ENCODE results near the gene ASXL1.
"Not testable (repeated sequence)": the region's sequence is repeated elsewhere in the genome, so short reads cannot be mapped to it uniquely, and the experiment has no call there.

The ASXL1 gene

DNA sequence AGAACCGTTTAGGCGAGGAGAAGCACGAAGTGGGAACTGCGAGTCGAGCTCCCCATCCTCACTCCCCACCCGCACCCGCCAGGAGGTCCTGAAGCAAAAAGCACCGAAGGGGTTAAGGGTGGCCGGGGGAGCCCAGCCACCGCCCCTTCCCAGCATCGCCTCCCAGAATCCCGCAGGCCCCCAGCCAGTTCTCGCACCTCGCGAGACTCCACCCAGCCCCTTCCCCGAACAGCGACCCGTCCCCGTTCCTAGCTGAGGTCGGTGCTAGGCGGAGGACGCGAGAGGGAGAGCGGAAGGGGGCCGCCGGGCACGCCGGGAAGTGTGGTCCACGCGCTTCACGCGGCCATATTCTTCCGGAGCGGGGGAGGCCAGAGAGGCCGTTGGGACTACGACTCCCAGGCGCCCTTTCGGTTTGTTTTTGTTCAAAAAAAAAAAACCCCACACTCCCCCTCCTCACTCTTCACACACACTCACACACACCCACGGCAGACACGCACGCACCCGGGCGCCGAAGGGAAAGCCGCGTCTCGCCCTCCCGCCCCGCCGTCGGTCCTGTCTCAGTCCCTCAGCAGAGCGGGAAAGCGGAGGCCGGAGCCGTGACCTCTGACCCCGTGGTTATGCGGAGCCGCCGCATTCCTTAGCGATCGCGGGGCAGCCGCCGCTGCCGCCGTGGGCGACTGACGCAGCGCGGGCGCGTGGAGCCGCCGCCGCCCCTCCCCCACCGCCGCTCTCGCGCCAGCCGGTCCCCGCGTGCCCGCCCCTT is at the start of gene ASXL1:
TSS of gene ASXL1 (plus strand) at position 463 of the 763 bp plus-strand sequence. CDS start 445 bp downstream, outside the sequence.
- peak; percentile 93 for DNase-seq

DNA sequence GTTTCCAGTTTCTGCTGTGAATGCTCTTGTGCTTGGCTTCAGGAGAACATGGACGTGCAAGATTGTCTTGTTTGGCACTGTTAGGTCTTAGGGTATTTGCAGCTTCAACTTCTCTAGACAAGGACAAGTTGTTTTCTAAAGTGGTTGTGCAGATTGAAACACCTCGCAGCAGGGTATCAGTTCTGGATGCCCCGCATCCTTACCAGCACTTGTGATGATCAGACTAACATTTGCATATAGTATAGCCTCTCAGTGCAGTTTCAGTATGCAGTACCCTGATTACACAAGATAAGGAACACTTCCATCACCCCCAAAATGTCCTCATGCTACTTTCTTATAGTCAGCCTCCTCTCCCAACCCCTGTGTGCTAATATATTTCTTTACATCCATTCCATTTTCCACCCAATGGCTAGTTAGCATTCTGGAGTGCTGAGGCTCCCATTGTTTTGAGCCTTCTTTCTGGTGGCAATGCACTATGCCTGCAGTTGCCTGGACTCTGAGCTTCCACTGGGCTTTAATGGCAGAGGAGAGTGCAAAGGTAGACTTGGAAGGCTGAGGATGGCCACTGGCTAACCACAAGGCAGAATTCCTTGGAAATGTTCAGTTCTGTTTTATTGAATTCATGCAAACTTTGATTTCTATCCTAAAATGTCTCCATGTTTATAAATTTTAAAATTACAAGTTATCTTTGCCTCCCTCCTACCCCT is 45.3 kb upstream of the ASXL1 start:
- DNase-seq: no peak

DNA sequence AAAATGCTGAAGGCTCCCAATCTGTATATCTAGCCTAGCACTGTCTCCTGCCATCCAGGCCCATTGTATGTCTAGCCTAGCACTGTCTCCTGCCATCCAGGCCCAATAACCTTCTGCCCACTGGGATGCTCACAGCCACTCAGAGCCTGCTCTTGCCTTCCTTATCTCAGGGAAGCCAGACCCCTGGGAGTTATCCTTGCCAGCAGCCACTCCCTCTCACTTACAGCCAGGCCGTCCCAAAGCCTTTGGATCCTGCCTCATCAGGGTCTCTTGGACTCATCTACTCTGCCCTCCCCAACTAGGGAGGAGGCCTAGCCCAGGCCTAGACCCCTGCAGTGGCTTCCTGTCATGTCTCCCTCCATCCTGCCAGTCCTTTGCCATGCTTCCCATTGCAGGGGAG is 43.4 kb upstream of the ASXL1 start:
- no peak for DNase-seq

- DNase-seq: no peak
Observed at GRCh38 chr20:32315399-32315798, 42.7 kb upstream of the ASXL1 start.

DNA sequence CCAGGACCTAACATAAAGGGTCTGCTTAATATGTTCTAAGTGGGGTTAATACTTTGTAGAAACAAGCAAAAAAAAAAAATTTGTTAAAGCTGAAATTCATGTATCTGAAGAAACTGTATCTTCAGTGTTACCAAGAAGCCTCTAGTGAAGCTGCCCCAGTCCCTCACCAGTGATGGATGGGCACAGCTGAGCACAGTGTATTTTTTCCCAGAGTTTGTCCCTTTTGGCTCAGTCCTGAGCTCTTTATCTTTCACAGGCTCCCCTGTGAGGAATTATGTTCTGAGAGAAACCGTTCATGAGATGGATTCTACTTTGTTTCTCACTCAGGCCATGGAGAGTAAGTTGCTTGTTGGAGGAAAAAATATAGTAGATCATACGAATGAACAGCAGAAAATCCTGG is 42.2 kb upstream of the ASXL1 start:
- DNase-seq: no peak

DNA sequence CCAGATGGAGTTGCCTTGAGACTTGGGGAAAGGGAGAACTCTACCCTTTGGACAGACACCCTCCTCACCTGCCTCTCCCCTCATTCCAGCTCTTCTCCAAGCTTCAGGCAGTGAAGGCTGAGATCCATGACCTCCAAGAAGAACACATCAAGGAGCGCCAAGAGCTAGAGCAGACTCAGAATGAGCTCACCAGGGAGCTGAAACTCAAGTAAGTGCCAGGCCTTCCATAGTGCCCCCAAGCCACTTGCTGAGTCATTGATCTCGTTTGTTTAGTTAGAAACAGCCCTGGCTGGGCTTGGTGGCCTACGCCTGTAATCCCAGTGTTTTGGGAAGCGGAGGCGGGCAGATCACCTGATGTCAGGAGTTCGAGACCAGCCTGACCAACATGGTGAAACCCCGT is 41.5 kb upstream of the ASXL1 start:
- no peak for DNase-seq

DNA sequence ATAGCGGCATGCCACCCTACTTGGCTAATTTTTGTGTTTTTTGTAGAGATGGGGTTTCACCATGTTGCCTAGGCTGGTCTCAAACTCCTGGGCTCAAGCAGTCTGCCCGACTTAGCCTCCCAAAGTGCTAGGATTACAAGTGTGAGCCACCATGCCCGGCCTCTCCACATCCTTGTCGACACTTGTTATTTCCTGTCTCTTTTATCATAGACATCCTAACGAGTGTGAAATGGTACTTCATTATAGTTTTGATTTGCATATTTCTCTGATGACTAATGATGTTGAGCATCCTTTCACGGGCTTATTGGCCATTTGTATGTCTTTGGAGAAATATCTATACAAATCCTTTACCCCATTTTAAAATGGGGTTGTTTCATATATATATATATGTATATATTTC is 39.0 kb upstream of the ASXL1 start:
- no peak for DNase-seq

- DNase-seq: no peak
Observed at GRCh38 chr20:32320305-32320704, 37.8 kb upstream of the ASXL1 start.

DNA sequence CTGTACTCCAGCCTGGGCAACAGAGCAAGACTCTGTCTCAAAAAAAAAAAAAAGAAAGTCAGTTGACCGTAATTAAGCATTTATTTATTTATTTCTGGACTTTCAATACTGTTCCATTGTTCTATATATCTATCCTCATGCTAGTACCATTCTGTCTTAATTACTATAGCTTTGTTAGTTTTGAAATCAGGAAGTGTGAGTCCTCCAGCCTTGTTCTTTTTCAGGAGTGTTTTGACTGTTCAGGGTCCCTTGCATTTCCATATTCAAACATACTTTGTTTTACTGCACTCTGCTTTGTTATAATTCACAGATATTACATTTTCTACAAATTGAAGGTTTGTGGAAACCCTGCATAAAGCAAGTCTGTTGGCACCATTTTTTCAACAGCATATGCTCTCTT is 36.7 kb upstream of the ASXL1 start:
- DNase-seq: no peak

- DNase-seq: not testable (repeated sequence)
Observed at GRCh38 chr20:32322260-32322659, 35.9 kb upstream of the ASXL1 start.

- DNase-seq: not testable (repeated sequence)
Observed at GRCh38 chr20:32323761-32324160, 34.4 kb upstream of the ASXL1 start.

GRCh38 chr20:32325706-32326503 is 32.2 kb upstream of the ASXL1 start:
- DNase-seq: no peak

GRCh38 chr20:32326504-32326845 is 31.7 kb upstream of the ASXL1 start:
- no peak for DNase-seq

DNA sequence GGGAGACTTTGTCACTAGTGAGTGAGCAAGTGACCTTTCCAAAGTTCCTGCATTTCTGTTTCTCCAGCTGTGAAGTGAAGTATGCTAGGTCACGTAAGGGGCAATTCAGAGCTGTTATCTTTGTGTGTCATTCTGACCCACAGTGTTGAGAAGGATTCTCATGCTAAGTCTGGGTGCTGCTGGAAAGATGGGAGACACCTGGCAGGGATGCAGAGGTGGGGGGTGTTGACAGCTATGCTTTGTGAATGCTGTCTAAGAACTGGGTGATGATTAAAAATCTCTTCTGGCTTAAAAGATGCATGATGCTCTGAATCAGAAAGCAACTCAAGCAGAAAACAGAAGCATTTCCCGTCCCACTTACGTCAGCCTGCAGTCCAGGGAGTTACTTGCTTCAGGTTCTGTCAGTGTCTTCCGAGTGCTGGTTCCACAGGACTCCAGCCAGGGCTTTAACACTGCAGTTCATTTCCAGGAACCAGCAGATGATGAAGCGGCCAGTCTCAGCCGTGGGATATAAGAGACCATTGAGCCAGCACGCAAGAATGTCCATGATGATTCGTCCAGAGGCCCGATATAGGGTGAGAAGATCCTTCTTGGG is 30.9 kb upstream of the ASXL1 start:
- DNase-seq: no peak

- no peak for DNase-seq
Observed at GRCh38 chr20:32329817-32330554, 28.1 kb upstream of the ASXL1 start.

- no peak for DNase-seq
Observed at GRCh38 chr20:32330555-32330897, 27.6 kb upstream of the ASXL1 start.

DNA sequence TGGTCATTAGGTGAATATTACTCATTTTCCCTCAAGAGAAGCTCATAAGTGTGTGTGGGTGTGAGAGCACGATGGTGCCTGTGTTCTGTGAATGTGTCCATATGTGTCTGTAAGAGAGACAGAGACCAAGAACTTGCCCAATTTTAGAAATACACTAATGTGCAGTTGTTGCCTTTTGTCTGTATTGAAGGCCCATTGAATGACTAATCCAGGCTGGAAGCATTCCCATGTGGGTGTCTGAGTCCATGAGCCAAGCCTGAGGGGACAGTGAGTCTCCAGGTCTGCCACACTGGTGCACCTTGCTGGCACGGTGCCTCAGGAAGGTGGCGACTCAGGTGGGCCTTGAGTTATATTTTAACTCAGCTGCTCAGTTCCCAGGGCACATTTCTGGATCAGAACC is 25.5 kb upstream of the ASXL1 start:
- DNase-seq: no peak

GRCh38 chr20:32333181-32333987 is 24.7 kb upstream of the ASXL1 start:
- DNase-seq: no peak

GRCh38 chr20:32333988-32334885 is 23.9 kb upstream of the ASXL1 start:
- DNase-seq: no peak

DNA sequence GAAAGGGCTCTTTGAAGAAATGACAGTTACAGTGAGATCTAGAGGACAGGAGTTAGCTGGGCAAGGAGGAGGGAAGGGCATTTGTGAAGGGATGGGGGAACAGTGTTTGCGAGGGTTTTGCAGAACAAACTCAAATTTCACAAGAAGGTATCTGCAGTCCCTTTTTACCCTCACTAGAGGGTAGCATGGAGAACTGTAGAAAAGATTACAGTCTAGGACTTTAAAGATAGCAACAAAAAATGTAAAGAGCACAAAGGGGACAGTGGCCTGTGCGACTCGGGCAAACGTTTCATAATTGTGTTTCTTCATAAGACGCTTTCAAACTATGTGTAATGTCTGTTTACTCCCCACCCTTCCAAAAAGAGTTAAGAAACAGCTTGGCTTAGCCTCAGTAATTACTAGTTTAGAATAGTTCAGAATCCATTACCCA is 21.2 kb upstream of the ASXL1 start:
- no peak for DNase-seq
